ENCODE results near the gene NAALADL2.

DNA sequence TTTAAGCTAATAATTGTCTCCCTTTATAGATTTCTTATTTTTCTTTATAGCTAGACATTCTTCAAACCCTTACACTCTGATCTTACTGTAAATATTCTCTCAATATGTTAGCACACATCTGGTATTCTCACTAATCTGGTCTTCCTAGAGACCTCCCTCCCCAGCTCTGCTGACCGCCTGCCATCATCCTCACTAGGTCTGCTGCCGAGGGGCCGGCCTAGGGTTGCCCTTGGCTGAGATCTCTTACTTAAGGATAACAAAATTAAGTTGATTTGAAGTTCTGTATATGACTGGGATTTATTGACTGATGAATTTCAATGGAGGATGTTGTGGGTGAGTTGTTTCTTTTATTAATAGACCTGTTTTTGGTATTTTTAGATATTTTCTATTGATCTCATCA is 586.6 kb downstream of the NAALADL2 start:
- TF ChIP-seq POLR2AphosphoS5 (IDR thresholded peaks at IDR 0.05; ENCODE audit: insufficient read depth, low read depth, low read length) (no peak), POLR2A (IDR thresholded peaks at IDR 0.05; ENCODE audit: low read depth, low read length) (no peak)
- TF ChIP-seq, protein P1, sequence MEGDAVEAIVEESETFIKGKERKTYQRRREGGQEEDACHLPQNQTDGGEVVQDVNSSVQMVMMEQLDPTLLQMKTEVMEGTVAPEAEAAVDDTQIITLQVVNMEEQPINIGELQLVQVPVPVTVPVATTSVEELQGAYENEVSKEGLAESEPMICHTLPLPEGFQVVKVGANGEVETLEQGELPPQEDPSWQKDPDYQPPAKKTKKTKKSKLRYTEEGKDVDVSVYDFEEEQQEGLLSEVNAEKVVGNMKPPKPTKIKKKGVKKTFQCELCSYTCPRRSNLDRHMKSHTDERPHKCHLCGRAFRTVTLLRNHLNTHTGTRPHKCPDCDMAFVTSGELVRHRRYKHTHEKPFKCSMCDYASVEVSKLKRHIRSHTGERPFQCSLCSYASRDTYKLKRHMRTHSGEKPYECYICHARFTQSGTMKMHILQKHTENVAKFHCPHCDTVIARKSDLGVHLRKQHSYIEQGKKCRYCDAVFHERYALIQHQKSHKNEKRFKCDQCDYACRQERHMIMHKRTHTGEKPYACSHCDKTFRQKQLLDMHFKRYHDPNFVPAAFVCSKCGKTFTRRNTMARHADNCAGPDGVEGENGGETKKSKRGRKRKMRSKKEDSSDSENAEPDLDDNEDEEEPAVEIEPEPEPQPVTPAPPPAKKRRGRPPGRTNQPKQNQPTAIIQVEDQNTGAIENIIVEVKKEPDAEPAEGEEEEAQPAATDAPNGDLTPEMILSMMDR (IDR thresholded peaks at IDR 0.05; ENCODE audit: extremely low read depth in 1 of 2, insufficient read depth in 1 of 2, low read depth in 1 of 2, low read length in 2 of 2): no peak

Measured in endothelial cell of umbilical vein (primary cell).